AG04449 (cell line): ENCODE measurements around the gene NMUR1.

Experiments used
- CTCF ChIA-PET: fragments of 350-600 bp; formaldehyde crosslinking; extraction: SDS; loops from one replicate; lab custom pipeline; 2021; ENCODE audit warnings: antibody characterized with exemption; lab: Yijun Ruan, JAX
- POLR2A ChIA-PET: fragments of 400-600, 350-600 bp; formaldehyde crosslinking; extraction: SDS; loops from one replicate; lab custom pipeline; 2020; ENCODE audit warnings: antibody characterized with exemption, inconsistent platforms; lab: Yijun Ruan, JAX
- DNase-seq: peaks from one replicate; pipeline ENCODE4 v3.0.0-alpha.2; 2010; ENCODE audit warnings: low read depth, low spot score
- H3K4me3 ChIP-seq: 2 replicates; pipeline ENCODE4 v1.5.1; 2011; ENCODE audit warnings: low read depth, mild to moderate bottlenecking, control low read depth, low read length
- CTCF ChIP-seq: IDR thresholded peaks from one replicate; pipeline ENCODE4 v1.5.1; 2011; ENCODE audit warnings: mild to moderate bottlenecking, moderate library complexity, low read length, control low read depth, inconsistent platforms; ENCODE audit not compliant: insufficient read depth; ENCODE audit errors: missing control alignments

Gene NMUR1

GRCh38 chr2:231521443-231521842 is 8.8 kb downstream of the NMUR1 start:
- ChIA-PET POLR2A (no interaction called here), CTCF (interaction anchor here (1.0 to 1.8 kb wide), 6 partner anchors 9 to 40 kb away, joined by 3 to 8 read pairs (median 4); no protein-coding TSS in a partner anchor)
- TF ChIP-seq CTCF = no peak
- no peak overlapping the region for H3K4me3 ChIP-seq
- DNase-seq = no peak

- CTCF ChIA-PET = interaction anchor here (1.1 to 2.0 kb wide), 6 partner anchors 9 to 43 kb away, joined by 3 to 8 read pairs (median 4); no protein-coding TSS in a partner anchor
- POLR2A ChIA-PET = no interaction called here
- no peak for TF ChIP-seq CTCF
- no peak for DNase-seq
- no peak overlapping the region for H3K4me3 ChIP-seq
Measured at GRCh38 chr2:231519975-231520555, 10.2 kb downstream of the NMUR1 start.

- CTCF ChIA-PET = interaction anchor here (1.2 to 3.5 kb wide), 8 partner anchors 24 to 92 kb away, joined by 5 to 45 read pairs (median 11); no protein-coding TSS in a partner anchor
- no peak overlapping the region for H3K4me3 ChIP-seq
- POLR2A ChIA-PET = no interaction called here
- TF ChIP-seq CTCF = no peak
- no peak for DNase-seq
Measured at GRCh38 chr2:231518771-231519170, 11.5 kb downstream of the NMUR1 start.

GRCh38 chr2:231515603-231516002 is 14.6 kb downstream of the NMUR1 start:
- CTCF ChIA-PET = interaction anchor here (0.9 to 2.1 kb wide), 5 partner anchors 11 to 86 kb away, joined by 3 to 7 read pairs (median 4); partner anchors contain the start of gene NMUR1

GRCh38 chr2:231514951-231515297 is 15.3 kb downstream of the NMUR1 start:
- POLR2A ChIA-PET = no interaction called here

More at GRCh38 chr2:231515603-231516002, 14.6 kb downstream of the NMUR1 start:
- DNase-seq = no peak
- H3K4me3 ChIP-seq = no peak overlapping the region
- POLR2A ChIA-PET = no interaction called here
- no peak for TF ChIP-seq CTCF

More at GRCh38 chr2:231514951-231515297, 15.3 kb downstream of the NMUR1 start:
- no peak for TF ChIP-seq CTCF
- CTCF ChIA-PET = interaction anchor here (0.9 to 2.1 kb wide), 6 partner anchors 10 to 87 kb away, joined by 3 to 7 read pairs (median 5); partner anchors contain the start of gene NMUR1
- DNase-seq = no peak
- H3K4me3 ChIP-seq = peak overlapping the region; percentile 89
